BJ (cell line): ENCODE measurements around the gene NELL2. TPM values are rescaled to one million over a fixed set of nuclear protein-coding genes. Genes with fewer than 3 reads are reported as not detected.

Experiments
- CTCF ChIA-PET: fragments of 350-600 bp; formaldehyde crosslinking; extraction: SDS; loops from one replicate; lab custom pipeline; 2021; ENCODE audit warnings: antibody characterized with exemption, inconsistent platforms; lab: Yijun Ruan, JAX
- POLR2A ChIA-PET: fragments of 300-600 bp; sonication (Branson Sonifier 250); formaldehyde crosslinking; extraction: SDS; loops from one replicate; lab custom pipeline; 2021; ENCODE audit warnings: antibody characterized with exemption; lab: Charles Lee
- DNase-seq: peaks from one replicate; pipeline ENCODE4 v3.0.0-alpha.2; 2011; ENCODE audit warnings: low read depth
- H3K27me3 ChIP-seq: 2 replicates; pipeline ENCODE4 v1.6.0; 2011; ENCODE audit warnings: low read length; ENCODE audit not compliant: control insufficient read depth, insufficient read depth
- H3K36me3 ChIP-seq: 2 replicates; pipeline ENCODE4 v1.5.1; 2011; ENCODE audit warnings: low read length; ENCODE audit not compliant: control insufficient read depth, insufficient read depth
- H3K4me3 ChIP-seq: 2 replicates; pipeline ENCODE4 v1.5.1; 2011; ENCODE audit warnings: low read depth, mild to moderate bottlenecking, control low read depth, low read length
- CTCF ChIP-seq: IDR thresholded peaks from 2 replicates; pipeline ENCODE4 v1.5.1; 2011; ENCODE audit warnings: low read depth, mild to moderate bottlenecking, control low read depth, inconsistent platforms, low read length, moderate library complexity; ENCODE audit not compliant: insufficient read depth
- polyA plus RNA-seq: library from polyadenylated mRNA; depleted of rRNA; stranded (reverse); fragments of >200 nt; gene quantifications from 2 replicates; pipeline ENCODE4 v1.2.3, GENCODE V29; 2011

Gene NELL2
- polyA plus RNA-seq, 1 experiment, result 0.23 TPM

DNA sequence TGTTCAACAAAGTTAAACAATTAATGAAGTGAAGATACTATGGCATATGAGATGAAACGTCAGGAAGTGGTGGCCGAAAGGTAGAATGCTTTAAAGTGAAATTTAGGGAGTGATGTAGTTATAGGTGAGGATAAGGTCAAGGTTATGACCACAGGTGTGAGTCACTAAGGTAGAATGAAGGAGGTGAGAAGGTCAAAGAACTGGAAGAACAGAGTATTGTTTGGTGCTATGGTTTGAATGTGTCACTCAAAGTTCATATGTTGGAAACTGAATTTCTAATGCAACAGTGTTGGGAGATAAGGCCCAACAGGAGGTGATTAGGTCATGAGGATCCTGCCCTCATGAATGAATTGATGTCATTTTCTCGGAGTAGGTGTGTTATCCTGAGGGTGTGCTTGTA, 293.6 kb downstream of the NELL2 start:
- POLR2A ChIA-PET, result no interaction called here
- no peak overlapping the region for H3K4me3 ChIP-seq
- H3K27me3 ChIP-seq, result no peaks in the 10 kb centered on the region
- CTCF ChIA-PET, result no interaction called here
- no peaks in the 10 kb centered on the region for H3K36me3 ChIP-seq
- DNase-seq, result no peak
- no peak for TF ChIP-seq CTCF

DNA sequence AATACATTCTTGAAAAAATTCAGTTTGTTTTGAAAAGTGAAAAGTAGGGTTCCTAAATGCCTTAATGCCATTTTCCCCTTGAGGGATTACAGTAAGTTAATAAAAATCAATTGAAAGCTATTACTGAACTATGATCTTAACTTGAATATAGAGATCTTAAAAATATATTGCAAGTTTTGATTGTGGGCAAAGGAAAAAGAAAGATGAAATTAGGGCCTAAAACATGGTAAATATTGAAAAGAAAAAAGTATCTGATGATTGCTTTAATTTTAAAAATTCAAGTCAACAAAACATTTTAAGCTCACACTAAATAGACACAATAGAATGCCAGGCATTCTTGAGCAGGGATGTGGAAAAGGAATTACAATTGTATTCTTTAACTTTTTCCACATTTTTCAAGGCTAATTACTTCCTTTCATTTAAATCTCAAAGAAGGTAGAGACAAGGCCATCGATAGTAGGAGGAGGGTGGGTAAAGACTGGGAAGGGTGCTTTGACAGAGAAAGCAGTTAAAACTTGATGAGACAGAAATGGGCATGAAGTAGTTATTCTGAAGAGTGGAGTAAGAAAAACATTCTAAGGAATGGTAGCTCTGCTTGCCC, 294.4 kb downstream of the NELL2 start:
- POLR2A ChIA-PET, result no interaction called here
- no peak for DNase-seq
- H3K4me3 ChIP-seq, result no peak overlapping the region
- no peak for TF ChIP-seq CTCF
- CTCF ChIA-PET, result no interaction called here
- no peaks in the 10 kb centered on the region for H3K36me3 ChIP-seq
- H3K27me3 ChIP-seq, result no peaks in the 10 kb centered on the region

- no peak for DNase-seq
- no peak for TF ChIP-seq CTCF
- no peak overlapping the region for H3K4me3 ChIP-seq
- ChIA-PET CTCF (no interaction called here), POLR2A (no interaction called here)
- no peaks in the 10 kb centered on the region for H3K27me3 ChIP-seq
- H3K36me3 ChIP-seq, result no peaks in the 10 kb centered on the region
Measured at GRCh38 chr12:44574586-44574985, 301.5 kb downstream of the NELL2 start.

- no peak for DNase-seq
- no peaks in the 10 kb centered on the region for H3K27me3 ChIP-seq
- no peak overlapping the region for H3K4me3 ChIP-seq
- TF ChIP-seq CTCF, result no peak
- no peaks in the 10 kb centered on the region for H3K36me3 ChIP-seq
- POLR2A ChIA-PET, result no interaction called here
- CTCF ChIA-PET, result no interaction called here
Measured at GRCh38 chr12:44573723-44574122, 302.4 kb downstream of the NELL2 start.

GRCh38 chr12:44571006-44571550, 305.0 kb downstream of the NELL2 start:
- no peaks in the 10 kb centered on the region for H3K36me3 ChIP-seq
- H3K4me3 ChIP-seq, result no peak overlapping the region
- no peak for DNase-seq
- POLR2A ChIA-PET, result no interaction called here
- H3K27me3 ChIP-seq, result no peaks in the 10 kb centered on the region
- TF ChIP-seq CTCF, result no peak
- CTCF ChIA-PET, result interaction anchor here (2.0 kb wide), 1 partner anchor 13 kb away, joined by 5 read pairs; no protein-coding TSS in a partner anchor
